SU-DHL-6 (cell line): ENCODE data around the gene SYNE4.

Source experiments
- H2AFZ ChIP-seq: fragments of 200-600 bp; sonication (generic); 2 replicates; pipeline ENCODE4 v1.6.1; 2014; ENCODE audit warnings: low read depth, mild to moderate bottlenecking, moderate library complexity, mixed read lengths, antibody characterized with exemption, low read length; ENCODE audit not compliant: severe bottlenecking
- H3F3A ChIP-seq: fragments of 200-600 bp; shearing (Covaris generic); 2 replicates; pipeline ENCODE4 v1.6.0; 2016; ENCODE audit warnings: antibody characterized with exemption, mild to moderate bottlenecking; ENCODE audit not compliant: insufficient read depth
- H3K27ac ChIP-seq: fragments of 200-600 bp; sonication (generic); 2 replicates; pipeline ENCODE4 v1.5.1; 2016; ENCODE audit warnings: low read depth, mild to moderate bottlenecking, low read length, moderate library complexity, mixed read lengths
- H3K27me3 ChIP-seq: fragments of 200-600 bp; sonication (generic), shearing (Covaris generic); 2 replicates; pipeline ENCODE4 v1.6.0; 2014; ENCODE audit warnings: mild to moderate bottlenecking, low read length
- H3K36me3 ChIP-seq: fragments of 200-600 bp; sonication (generic); 2 replicates; pipeline ENCODE4 v1.6.1; 2014; ENCODE audit warnings: mild to moderate bottlenecking, low read length, mixed read lengths
- H3K4me2 ChIP-seq: fragments of 300-600, 200-600 bp; shearing (Covaris generic), sonication (generic); 2 replicates; pipeline ENCODE4 v1.6.0; 2014; ENCODE audit warnings: low read length, low read depth, mild to moderate bottlenecking; ENCODE audit not compliant: poor library complexity, severe bottlenecking
- H3K4me3 ChIP-seq: fragments of 200-600 bp; sonication (generic); 2 replicates; pipeline ENCODE4 v1.5.1; 2014; ENCODE audit warnings: antibody characterized with exemption, low read length, mild to moderate bottlenecking, mixed read lengths; ENCODE audit not compliant: insufficient read depth, poor library complexity, severe bottlenecking
- H3K79me2 ChIP-seq: fragments of 200-600 bp; sonication (generic); 2 replicates; pipeline ENCODE4 v1.6.1; 2014; ENCODE audit warnings: mild to moderate bottlenecking, low read length, moderate library complexity; ENCODE audit not compliant: insufficient read depth
- H3K9ac ChIP-seq: fragments of 200-600 bp; sonication (generic); 2 replicates; pipeline ENCODE4 v1.7.0; 2014; ENCODE audit warnings: mild to moderate bottlenecking, low read length
- H3K9me2 ChIP-seq: fragments of 200-600 bp; sonication (generic); replicated peaks from 2 replicates; pipeline ENCODE4 v1.6.1; 2014; ENCODE audit warnings: low read length; ENCODE audit not compliant: insufficient read depth
- H3K9me3 ChIP-seq: fragments of 200-600 bp; sonication (generic); 2 replicates; pipeline ENCODE4 v1.6.1; 2014; ENCODE audit warnings: low read length, mixed read lengths; ENCODE audit not compliant: insufficient read depth
- H4K20me1 ChIP-seq: fragments of 200-600 bp; sonication (generic); 2 replicates; pipeline ENCODE4 v1.6.1; 2014; ENCODE audit warnings: low read depth, mild to moderate bottlenecking, antibody characterized with exemption, low read length, moderate library complexity, mixed read lengths
- CTCF ChIP-seq: fragments of 200-600 bp; sonication (generic); IDR thresholded peaks from one replicate; pipeline ENCODE4 v1.5.1; 2017; ENCODE audit warnings: antibody characterized with exemption, mild to moderate bottlenecking, low read length, moderate library complexity; ENCODE audit not compliant: insufficient read depth, poor library complexity, severe bottlenecking
- EZH2phosphoT487 ChIP-seq: fragments of 200-600 bp; sonication (generic), shearing (Covaris generic); conservative IDR thresholded peaks from 2 replicates; pipeline ENCODE4 v1.6.1; 2018; ENCODE audit warnings: mild to moderate bottlenecking, antibody characterized with exemption, low read length, moderate library complexity, mixed read lengths

The SYNE4 gene

GRCh38 chr19:36031308-36031707, 22.7 kb upstream of the SYNE4 start:
- Histone ChIP-seq H3K9me3 (no peaks in the 10 kb centered on the region), H3K27me3 (no peaks in the 10 kb centered on the region), H3K79me2 (no peaks in the 10 kb centered on the region), H3F3A (no peaks in the 10 kb centered on the region), H3K9ac (no peak overlapping the region), H4K20me1 (no peaks in the 10 kb centered on the region), H3K27ac (no peak overlapping the region), H3K4me3 (no peak overlapping the region), H3K36me3 (no peaks in the 10 kb centered on the region), H2AFZ (no peak overlapping the region), H3K9me2 (no peaks in the 10 kb centered on the region), H3K4me2 (no peak overlapping the region)
- no peak for TF ChIP-seq CTCF
- TF ChIP-seq EZH2phosphoT487 = no peak

GRCh38 chr19:36030264-36031148, 21.9 kb upstream of the SYNE4 start:
- Histone ChIP-seq H2AFZ (no peak overlapping the region), H4K20me1 (no peaks in the 10 kb centered on the region), H3K27me3 (no peaks in the 10 kb centered on the region), H3K36me3 (no peaks in the 10 kb centered on the region), H3K9ac (no peak overlapping the region), H3K27ac (no peak overlapping the region), H3K4me2 (no peak overlapping the region), H3K9me2 (no peaks in the 10 kb centered on the region), H3K4me3 (no peak overlapping the region), H3F3A (no peaks in the 10 kb centered on the region), H3K79me2 (no peaks in the 10 kb centered on the region), H3K9me3 (no peaks in the 10 kb centered on the region)
- TF ChIP-seq EZH2phosphoT487 (no peak), CTCF (no peak)

DNA sequence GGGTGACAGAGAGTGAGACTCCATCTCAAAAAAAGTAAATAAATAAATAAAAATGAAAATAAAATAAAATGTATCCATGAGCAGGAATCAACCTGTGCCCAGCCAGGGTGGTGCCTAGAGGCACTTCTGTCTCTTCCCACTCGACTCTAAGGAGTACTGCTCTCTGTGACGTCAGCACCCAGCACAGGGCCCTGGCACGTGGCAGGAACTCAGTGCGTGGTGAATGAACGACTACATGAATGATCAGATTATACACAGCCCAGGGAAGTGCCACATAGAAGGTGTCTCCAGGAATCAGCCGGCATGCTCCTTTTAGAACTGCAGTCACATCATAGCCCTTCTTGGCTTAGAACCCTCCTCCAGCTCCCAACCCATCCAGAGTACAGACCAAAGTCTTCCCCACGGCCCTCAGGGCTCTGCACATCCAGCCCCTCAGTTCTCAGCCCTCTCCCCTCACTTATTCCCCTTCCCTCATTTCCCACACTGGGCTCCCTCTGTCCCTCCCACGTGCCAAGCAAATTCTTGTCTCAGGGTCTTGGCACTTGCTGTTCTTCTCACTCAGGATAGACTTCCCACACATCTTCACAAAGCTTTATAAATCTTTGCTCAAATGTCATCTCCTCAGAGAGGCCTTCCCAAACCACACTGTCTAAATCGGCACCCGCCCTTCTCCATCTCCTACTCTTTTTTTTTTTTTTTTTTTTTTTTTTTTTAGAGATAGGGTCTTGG, 19.9 kb upstream of the SYNE4 start:
- no peaks in the 10 kb centered on the region for H4K20me1 ChIP-seq
- no peak for TF ChIP-seq CTCF
- TF ChIP-seq EZH2phosphoT487 = no peak
- H3K79me2 ChIP-seq = no peaks in the 10 kb centered on the region
- H3K4me2 ChIP-seq = no peak overlapping the region
- no peaks in the 10 kb centered on the region for H3K36me3 ChIP-seq
- H2AFZ ChIP-seq = no peak overlapping the region
- H3K27ac ChIP-seq = no peak overlapping the region
- H3K4me3 ChIP-seq = no peak overlapping the region
- H3K9me2 ChIP-seq = no peaks in the 10 kb centered on the region
- H3K27me3 ChIP-seq = no peaks in the 10 kb centered on the region
- H3K9me3 ChIP-seq = no peaks in the 10 kb centered on the region
- no peaks in the 10 kb centered on the region for H3F3A ChIP-seq
- H3K9ac ChIP-seq = no peak overlapping the region
